Vagina (tissue), 2 donors: Measurements from ENCODE around the gene CLDN11.

Experiments
- CTCF ChIP-seq, 3 experiments: fragments of 450-650 bp in 2 of 3; fragments of 200-600 bp in 1 of 3; sonication (generic) in 1 of 3; IDR thresholded peaks; one replicate each; pipeline ENCODE4 v1.5.1; 2017 to 2019; ENCODE audit warnings: antibody characterized with exemption in 3 of 3, mild to moderate bottlenecking in 2 of 3, moderate library complexity in 2 of 3
- POLR2A ChIP-seq, 2 donors: fragments of 450-650 bp; IDR thresholded peaks; one replicate each; pipeline ENCODE4 v1.6.1; 2017; ENCODE audit warnings: antibody characterized with exemption in 2 of 2, mild to moderate bottlenecking in 2 of 2, moderate library complexity in 2 of 2

DNA sequence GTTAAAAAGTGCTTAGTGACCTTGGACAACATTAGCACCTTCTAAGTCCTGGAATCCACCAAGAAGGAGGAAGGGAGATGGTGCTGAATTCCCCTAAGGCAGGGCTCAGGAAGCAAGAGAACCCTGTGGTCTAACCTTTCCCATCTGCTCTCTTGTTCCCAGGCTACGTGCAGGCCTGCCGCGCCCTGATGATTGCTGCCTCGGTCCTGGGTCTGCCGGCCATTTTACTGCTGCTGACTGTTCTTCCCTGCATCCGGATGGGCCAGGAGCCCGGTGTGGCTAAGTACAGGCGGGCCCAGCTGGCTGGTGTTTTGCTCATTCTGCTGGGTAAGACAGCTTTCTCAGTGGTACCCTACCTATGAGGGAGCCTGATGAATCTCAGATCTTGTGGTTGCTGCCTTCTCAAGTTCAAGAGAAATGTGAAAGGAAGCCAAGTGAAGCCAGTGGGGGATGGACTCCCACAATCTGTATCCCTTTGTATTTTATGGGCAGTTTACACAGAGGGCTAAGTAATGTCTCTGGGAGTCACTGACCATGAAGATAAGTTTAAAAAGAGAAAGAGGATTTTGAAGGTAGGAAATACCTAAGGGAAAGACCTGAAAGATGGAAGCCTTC, 4.4 kb downstream of the CLDN11 start:
- TF ChIP-seq POLR2A (IDR thresholded peaks at IDR 0.05) (no peak), CTCF (IDR thresholded peaks at IDR 0.05) (no peak)
